Body of pancreas (tissue), 4 donors: Measurements from ENCODE around the gene PALLD.

Source experiments
- CTCF ChIP-seq, 7 experiments: fragments of 450-650 bp in 4 of 7; fragments of 200-600 bp in 3 of 7; sonication (generic) in 3 of 7; IDR thresholded peaks; one replicate each; pipeline ENCODE4 v1.5.1; 2016 to 2019; ENCODE audit warnings: antibody characterized with exemption in 7 of 7
- POLR2A ChIP-seq, 3 donors: fragments of 450-650 bp; IDR thresholded peaks; one replicate each; pipeline ENCODE4 v1.6.1; 2016; ENCODE audit warnings: antibody characterized with exemption in 3 of 3, mild to moderate bottlenecking in 2 of 3

- TF ChIP-seq CTCF (IDR thresholded peaks at IDR 0.05) (no peak), POLR2A (IDR thresholded peaks at IDR 0.05) (no peak)
These were observed 197.1 kb downstream of the PALLD start for GRCh38 chr4:168693750-168694490.
